ENCODE measurements around the gene SRD5A3.

Gene SRD5A3

DNA sequence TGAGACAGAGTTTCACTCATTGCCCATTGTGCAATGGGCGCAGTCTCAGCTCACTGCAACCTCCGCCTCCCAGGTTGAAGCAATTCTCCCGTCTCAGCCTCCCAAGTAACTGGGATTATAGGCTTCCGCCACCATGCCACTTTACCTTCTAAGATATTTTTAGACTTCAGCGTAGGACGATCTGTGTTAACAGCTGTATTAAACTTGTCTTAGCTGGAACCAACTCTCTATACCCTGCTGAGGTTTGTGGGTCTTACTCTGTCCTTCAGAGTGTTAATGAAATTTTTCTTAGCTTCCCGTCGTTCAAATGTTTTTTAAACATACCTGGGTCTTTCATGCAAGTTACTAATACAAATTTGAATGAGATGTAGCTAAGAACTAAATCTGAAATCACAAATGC, 64.4 kb downstream of the SRD5A3 start:
- no peak for DNase-seq

DNA sequence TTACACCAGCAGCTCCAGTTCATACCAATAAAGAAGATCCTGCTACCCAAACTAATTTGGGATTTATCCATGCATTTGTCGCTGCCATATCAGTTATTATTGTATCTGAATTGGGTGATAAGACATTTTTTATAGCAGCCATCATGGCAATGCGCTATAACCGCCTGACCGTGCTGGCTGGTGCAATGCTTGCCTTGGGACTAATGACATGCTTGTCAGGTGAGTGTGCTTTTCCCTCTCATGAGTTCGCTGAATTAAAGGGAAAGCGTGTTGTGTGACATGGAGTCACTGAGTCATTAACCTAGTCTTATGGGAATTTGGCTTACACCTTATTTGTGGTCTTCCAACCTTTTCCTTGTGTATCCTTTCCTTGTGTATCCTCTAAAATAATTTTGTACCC, 65.6 kb downstream of the SRD5A3 start:
- no peak for DNase-seq

DNA sequence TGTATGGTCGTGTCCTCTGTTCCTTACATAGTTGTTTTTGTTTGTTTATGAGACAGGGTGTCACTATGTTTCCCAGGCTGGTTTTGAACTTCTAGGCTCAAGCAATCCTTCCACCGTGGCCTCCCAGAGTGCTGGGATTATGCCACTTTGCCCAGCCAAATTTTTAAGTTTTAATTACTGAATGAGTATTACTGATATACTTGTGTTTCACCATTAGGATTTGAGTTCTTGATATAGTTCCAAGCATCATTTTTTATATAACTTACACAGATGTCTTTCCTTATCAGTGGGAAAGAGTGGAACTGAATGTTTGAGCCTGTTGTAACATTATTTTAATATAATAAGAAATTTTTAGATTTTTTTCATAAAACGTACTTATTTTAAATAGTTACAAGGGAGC, 70.1 kb downstream of the SRD5A3 start:
- no peak for DNase-seq
